Skeletal muscle tissue (tissue), 4 donors: Measurements from ENCODE around the gene RHOD. TPM values are rescaled to one million over a fixed set of nuclear protein-coding genes. Genes with fewer than 3 reads are reported as not detected.

Source experiments
- H3K27ac ChIP-seq: one replicate; pipeline ENCODE4 v1.7.0; 2013; ENCODE audit warnings: mild to moderate bottlenecking, low read depth, low read length, inconsistent platforms
- H3K27me3 ChIP-seq, 3 donors: one replicate each; pipeline ENCODE4 v1.7.0; 2013; ENCODE audit warnings: low read length in 3 of 3; ENCODE audit not compliant: control insufficient read depth in 3 of 3, insufficient read depth in 3 of 3
- H3K36me3 ChIP-seq, 3 donors: one replicate each; pipeline ENCODE4 v1.7.0; 2013; ENCODE audit warnings: low read length in 3 of 3; ENCODE audit not compliant: control insufficient read depth in 3 of 3, insufficient read depth in 3 of 3
- H3K4me1 ChIP-seq, 3 donors: one replicate each; pipeline ENCODE4 v1.7.0; 2013; ENCODE audit warnings: low read length in 3 of 3, mild to moderate bottlenecking in 3 of 3; ENCODE audit not compliant: control insufficient read depth in 3 of 3, insufficient read depth in 3 of 3
- H3K4me3 ChIP-seq, 3 donors: one replicate each; pipeline ENCODE4 v1.7.0; 2013; ENCODE audit warnings: low read length in 3 of 3
- H3K9ac ChIP-seq, 3 donors: one replicate each; pipeline ENCODE4 v1.7.0; 2013; ENCODE audit warnings: low read length in 3 of 3, mild to moderate bottlenecking in 3 of 3, moderate library complexity in 2 of 3, low read depth in 1 of 3
- H3K9me3 ChIP-seq, 3 donors: one replicate each; pipeline ENCODE4 v1.7.0; 2013; ENCODE audit warnings: low read length in 3 of 3; ENCODE audit not compliant: control insufficient read depth in 3 of 3
- total RNA-seq: library from RNA; depleted of rRNA; stranded (reverse); fragments of >200 nt; gene quantifications from one replicate; pipeline ENCODE4 v1.2.3, GENCODE V29; 2014
- donor health status: Osteomylitis.

The RHOD gene
- total RNA-seq, 1 donor from 2014 or later, result 7.8 TPM

- Histone ChIP-seq H3K27ac (no peak overlapping the region), H3K4me3 (no peak overlapping the region), H3K27me3 (peaks cover 0 to 5% (median 0%) of the 10 kb centered on the region in 3 donors)
Observed at GRCh38 chr11:67073908-67074307, 17.3 kb downstream of the RHOD start.

GRCh38 chr11:67076202-67076601, 19.6 kb downstream of the RHOD start:
- peaks cover 0 to 5% (median 0%) of the 10 kb centered on the region in 3 donors for H3K27me3 ChIP-seq
- H3K9me3 ChIP-seq, result no peaks in the 10 kb centered on the region
- no peak overlapping the region for H3K27ac ChIP-seq
- H3K4me1 ChIP-seq, result peaks cover 0 to 4% (median 3%) of the 10 kb centered on the region in 3 donors
- H3K36me3 ChIP-seq, result no peaks in the 10 kb centered on the region
- no peak overlapping the region for H3K9ac ChIP-seq
- H3K4me3 ChIP-seq, result no peak overlapping the region

More at GRCh38 chr11:67073908-67074307, 17.3 kb downstream of the RHOD start:
- Histone ChIP-seq H3K36me3 (no peaks in the 10 kb centered on the region), H3K9me3 (no peaks in the 10 kb centered on the region), H3K9ac (no peak overlapping the region), H3K4me1 (peaks cover 0 to 4% (median 3%) of the 10 kb centered on the region in 3 donors)

- Histone ChIP-seq H3K4me3 (no peak overlapping the region), H3K27me3 (peaks cover 0 to 5% (median 0%) of the 10 kb centered on the region in 3 donors), H3K4me1 (peaks cover 0 to 6% (median 3%) of the 10 kb centered on the region in 3 donors), H3K9ac (no peak overlapping the region), H3K36me3 (no peaks in the 10 kb centered on the region), H3K9me3 (no peaks in the 10 kb centered on the region), H3K27ac (no peak overlapping the region)
Observed at GRCh38 chr11:67079065-67079705, 22.5 kb downstream of the RHOD start.

GRCh38 chr11:67082071-67082791, 25.6 kb downstream of the RHOD start:
- no peak overlapping the region for H3K9ac ChIP-seq
- H3K36me3 ChIP-seq, result no peaks in the 10 kb centered on the region
- peaks cover 0 to 5% (median 0%) of the 10 kb centered on the region in 3 donors for H3K27me3 ChIP-seq
- H3K9me3 ChIP-seq, result no peaks in the 10 kb centered on the region
- H3K4me1 ChIP-seq, result peaks cover 0 to 6% (median 3%) of the 10 kb centered on the region in 3 donors
- H3K4me3 ChIP-seq, result no peak overlapping the region
- no peak overlapping the region for H3K27ac ChIP-seq

GRCh38 chr11:67083786-67084366, 27.2 kb downstream of the RHOD start:
- H3K9me3 ChIP-seq, result no peaks in the 10 kb centered on the region
- no peaks in the 10 kb centered on the region for H3K27me3 ChIP-seq
- no peak overlapping the region for H3K4me3 ChIP-seq
- no peak overlapping the region for H3K9ac ChIP-seq
- H3K36me3 ChIP-seq, result no peaks in the 10 kb centered on the region
- no peak overlapping the region for H3K27ac ChIP-seq
- peaks cover 0 to 6% (median 3%) of the 10 kb centered on the region in 3 donors for H3K4me1 ChIP-seq

- Histone ChIP-seq H3K4me1 (peaks cover 0 to 6% (median 3%) of the 10 kb centered on the region in 3 donors), H3K9ac (no peak overlapping the region), H3K4me3 (no peak overlapping the region), H3K27ac (no peak overlapping the region), H3K27me3 (no peaks in the 10 kb centered on the region), H3K36me3 (no peaks in the 10 kb centered on the region), H3K9me3 (no peaks in the 10 kb centered on the region)
Observed at GRCh38 chr11:67085617-67086016, 29.0 kb downstream of the RHOD start.

GRCh38 chr11:67090717-67091116, 34.1 kb downstream of the RHOD start:
- H3K4me1 ChIP-seq, result no peaks in the 10 kb centered on the region
- peaks cover 0 to 10% (median 4%) of the 10 kb centered on the region in 3 donors for H3K27me3 ChIP-seq
- no peaks in the 10 kb centered on the region for H3K36me3 ChIP-seq
- no peak overlapping the region for H3K4me3 ChIP-seq
- no peak overlapping the region for H3K27ac ChIP-seq
- H3K9ac ChIP-seq, result no peak overlapping the region
- H3K9me3 ChIP-seq, result no peaks in the 10 kb centered on the region

- no peak overlapping the region for H3K27ac ChIP-seq
- peaks cover 0 to 10% (median 4%) of the 10 kb centered on the region in 3 donors for H3K27me3 ChIP-seq
- H3K4me3 ChIP-seq, result no peak overlapping the region
- H3K36me3 ChIP-seq, result no peaks in the 10 kb centered on the region
- H3K9me3 ChIP-seq, result no peaks in the 10 kb centered on the region
- H3K4me1 ChIP-seq, result no peaks in the 10 kb centered on the region
- no peak overlapping the region for H3K9ac ChIP-seq
Observed at GRCh38 chr11:67095214-67095507, 38.5 kb downstream of the RHOD start.

- H3K27ac ChIP-seq, result no peak overlapping the region
- no peak overlapping the region for H3K9ac ChIP-seq
- no peaks in the 10 kb centered on the region for H3K36me3 ChIP-seq
- H3K9me3 ChIP-seq, result no peaks in the 10 kb centered on the region
- peaks cover 0 to 6% (median 4%) of the 10 kb centered on the region in 3 donors for H3K27me3 ChIP-seq
- no peak overlapping the region for H3K4me3 ChIP-seq
- H3K4me1 ChIP-seq, result no peaks in the 10 kb centered on the region
Observed at GRCh38 chr11:67098799-67099429, 42.3 kb downstream of the RHOD start.
